GM18526 (cell line): ENCODE data around the gene TMEM116.

Experiments used
- POLR2A ChIP-seq: IDR thresholded peaks from 3 replicates; pipeline ENCODE4 v1.6.1; 2011; ENCODE audit not compliant: insufficient read length; ENCODE audit errors: extremely low read depth

The TMEM116 gene

GRCh38 chr12:112012775-112013600 is at the start of gene TMEM116, which contains the start of gene ERP29:
Gene TMEM116, minus strand, starts transcription at chr12:112013165. Its CDS starts 7,895 bp downstream, at chr12:112005270.
Gene ERP29, plus strand, starts transcription at chr12:112013426. Its CDS starts 40 bp downstream, at chr12:112013466.
- peak; percentile 92 for TF ChIP-seq POLR2A

GRCh38 chr12:112061137-112061536 is 48.2 kb upstream of the TMEM116 start:
- TF ChIP-seq POLR2A = no peak

GRCh38 chr12:112049351-112049750 is 36.4 kb upstream of the TMEM116 start:
- no peak for TF ChIP-seq POLR2A

- TF ChIP-seq POLR2A = no peak
Measured at GRCh38 chr12:112046003-112046402, 33.0 kb upstream of the TMEM116 start.

GRCh38 chr12:112035219-112035785 is 22.3 kb upstream of the TMEM116 start:
- no peak for TF ChIP-seq POLR2A

GRCh38 chr12:112032292-112032691 is 19.3 kb upstream of the TMEM116 start:
- no peak for TF ChIP-seq POLR2A

GRCh38 chr12:112031472-112031871 is 18.5 kb upstream of the TMEM116 start:
- no peak for TF ChIP-seq POLR2A

GRCh38 chr12:112029301-112029700 is 16.3 kb upstream of the TMEM116 start:
- no peak for TF ChIP-seq POLR2A

- TF ChIP-seq POLR2A = no peak
Measured at GRCh38 chr12:112025808-112026375, 12.9 kb upstream of the TMEM116 start.

GRCh38 chr12:112023759-112024396 is 10.9 kb upstream of the TMEM116 start:
- no peak for TF ChIP-seq POLR2A

- no peak for TF ChIP-seq POLR2A
Measured at GRCh38 chr12:112022241-112023016, 9.5 kb upstream of the TMEM116 start.

GRCh38 chr12:112020947-112021457 is 8.0 kb upstream of the TMEM116 start:
- TF ChIP-seq POLR2A = no peak

GRCh38 chr12:112018571-112019237 is 5.7 kb upstream of the TMEM116 start:
- TF ChIP-seq POLR2A = no peak

- no peak for TF ChIP-seq POLR2A
Measured at GRCh38 chr12:112017041-112017440, 4.1 kb upstream of the TMEM116 start.

- no peak for TF ChIP-seq POLR2A
Measured at GRCh38 chr12:112015938-112016337, 3.0 kb upstream of the TMEM116 start.
